H1 (cell line): ENCODE measurements around the gene NT5C1B. TPM values are rescaled to one million over a fixed set of nuclear protein-coding genes. Genes with fewer than 3 reads are reported as not detected.

Source experiments
- CTCF ChIA-PET: fragments of 300-600 bp; sonication (Branson Sonifier 250); formaldehyde crosslinking; loops from one replicate; lab custom pipeline; 2021; ENCODE audit not compliant: partially characterized antibody; lab: Charles Lee
- POLR2A ChIA-PET: fragments of 300-600 bp; sonication (Branson Sonifier 250); formaldehyde crosslinking; loops from one replicate; lab custom pipeline; 2021; ENCODE audit warnings: inconsistent platforms; ENCODE audit not compliant: partially characterized antibody; lab: Charles Lee
- DNase-seq, 2 experiments: peaks; one replicate each; pipeline versions ENCODE4 v3.0.0 to v3.0.0-alpha.2; 2010 to 2022; ENCODE audit warnings: low spot score in 2 of 2, low read depth in 1 of 2, mixed read lengths in 1 of 2
- FAIRE-seq: peaks from 2 replicates; lab custom pipeline; 2011; peaks lifted over from hg19 to GRCh38; lab: Jason Lieb, UNC
- H2AFZ ChIP-seq: 2 replicates; pipeline ENCODE4 v1.8.1; 2012; ENCODE audit warnings: low read length, inconsistent platforms
- H2AK5ac ChIP-seq: 2 replicates; pipeline ENCODE4 v1.6.1; 2013; ENCODE audit warnings: low read depth, low read length
- H2BK120ac ChIP-seq: replicated peaks from 2 replicates; pipeline ENCODE3; 2013; ENCODE audit warnings: low read depth, low read length, inconsistent platforms
- H2BK12ac ChIP-seq: 2 replicates; pipeline ENCODE4 v1.6.1; 2013; ENCODE audit warnings: low read depth, low read length
- H2BK15ac ChIP-seq: 2 replicates; pipeline ENCODE4 v1.6.1; 2013; ENCODE audit warnings: low read length
- H2BK20ac ChIP-seq: 2 replicates; pipeline ENCODE4 v1.6.1; 2013; ENCODE audit warnings: low read length
- H2BK5ac ChIP-seq: 2 replicates; pipeline ENCODE4 v1.6.1; 2013; ENCODE audit warnings: low read depth, low read length
- H3K14ac ChIP-seq: 2 replicates; pipeline ENCODE4 v1.6.1; 2013; ENCODE audit warnings: inconsistent platforms; ENCODE audit not compliant: insufficient read length
- H3K18ac ChIP-seq: 2 replicates; pipeline ENCODE4 v1.6.1; 2013; ENCODE audit warnings: low read length; ENCODE audit errors: extremely low read depth
- H3K23ac ChIP-seq: 2 replicates; pipeline ENCODE4 v1.6.1; 2013; ENCODE audit warnings: inconsistent platforms; ENCODE audit not compliant: insufficient read length
- H3K23me2 ChIP-seq: 2 replicates; pipeline ENCODE4 v1.6.1; 2013; ENCODE audit warnings: low read depth, low read length
- H3K27ac ChIP-seq: 2 replicates; pipeline ENCODE4 v1.6.1; 2011; ENCODE audit warnings: low read depth, low read length, inconsistent platforms
- H3K27me3 ChIP-seq, 4 experiments: replicated peaks in 1 of 4; 1 replicate in 1 of 4; 2 replicates in 3 of 4; pipeline versions ENCODE4 v1.6.1 to v1.8.1; 2011 to 2013; ENCODE audit warnings: low read length in 3 of 4, mild to moderate bottlenecking in 3 of 4, inconsistent platforms in 2 of 4, mixed read lengths in 2 of 4, moderate library complexity in 1 of 4; ENCODE audit not compliant: control insufficient read depth in 3 of 4, insufficient read depth in 3 of 4; ENCODE audit errors: extremely low read depth in 1 of 4
- H3K36me3 ChIP-seq, 4 experiments: 2 replicates each; pipeline versions ENCODE4 v1.6.1 to v1.8.1; 2011 to 2013; ENCODE audit warnings: mild to moderate bottlenecking in 4 of 4, low read length in 3 of 4, moderate library complexity in 2 of 4, control low read depth in 1 of 4, inconsistent platforms in 1 of 4; ENCODE audit not compliant: insufficient read depth in 4 of 4, control insufficient read depth in 2 of 4
- H3K4ac ChIP-seq: replicated peaks from 2 replicates; pipeline ENCODE3; 2013; ENCODE audit warnings: low read length, low read depth, mixed read lengths, inconsistent platforms; ENCODE audit not compliant: insufficient read length
- H3K4me1 ChIP-seq, 4 experiments: replicated peaks in 1 of 4; 1 replicate in 1 of 4; 2 replicates in 3 of 4; pipeline versions ENCODE4 v1.6.1 to v1.8.1; 2011 to 2013; ENCODE audit warnings: low read length in 3 of 4, inconsistent platforms in 2 of 4, mixed read lengths in 1 of 4; ENCODE audit not compliant: insufficient read depth in 4 of 4, control insufficient read depth in 3 of 4
- H3K4me2 ChIP-seq, 2 experiments: 2 replicates each; pipeline versions ENCODE4 v1.6.1 to v1.8.1; 2011 to 2013; ENCODE audit warnings: low read depth in 2 of 2, low read length in 2 of 2, control low read depth in 1 of 2, inconsistent platforms in 1 of 2, mild to moderate bottlenecking in 1 of 2; ENCODE audit not compliant: insufficient read depth in 1 of 2
- H3K4me3 ChIP-seq, 4 experiments: fragments of 200-600, 300-600 bp in 1 of 4; sonication (generic), shearing (Covaris generic), sonication (Bioruptor Twin) in 1 of 4; 2 replicates each; pipeline versions ENCODE4 v1.5.1 to v1.8.1; 2011 to 2016; ENCODE audit warnings: low read length in 4 of 4, low read depth in 3 of 4, control low read depth in 2 of 4, inconsistent platforms in 2 of 4, mild to moderate bottlenecking in 2 of 4, mixed read lengths in 1 of 4, moderate library complexity in 1 of 4; ENCODE audit not compliant: insufficient read depth in 2 of 4; ENCODE audit errors: extremely low read depth in 1 of 4
- H3K56ac ChIP-seq: replicated peaks from 2 replicates; pipeline ENCODE3; 2013; ENCODE audit warnings: low read depth, mild to moderate bottlenecking, mixed read lengths, low read length, inconsistent platforms; ENCODE audit not compliant: insufficient read length
- H3K79me1 ChIP-seq: 2 replicates; pipeline ENCODE4 v1.6.1; 2013; ENCODE audit warnings: low read depth, low read length, control low read depth
- H3K79me2 ChIP-seq, 2 experiments: 2 replicates each; pipeline versions ENCODE4 v1.6.1 to v1.8.1; 2012 to 2013; ENCODE audit warnings: low read length in 2 of 2, mild to moderate bottlenecking in 2 of 2, inconsistent platforms in 1 of 2; ENCODE audit not compliant: insufficient read depth in 2 of 2, control insufficient read depth in 1 of 2
- H3K9ac ChIP-seq, 4 experiments: replicated peaks in 1 of 4; 1 replicate in 1 of 4; 2 replicates in 3 of 4; pipeline versions ENCODE4 v1.6.1 to v1.8.1; 2011 to 2013; ENCODE audit warnings: low read depth in 3 of 4, low read length in 3 of 4, control low read depth in 2 of 4, mild to moderate bottlenecking in 2 of 4, moderate library complexity in 2 of 4, inconsistent platforms in 1 of 4; ENCODE audit errors: extremely low read depth in 1 of 4
- H3K9me3 ChIP-seq, 2 experiments: 2 replicates each; pipeline versions ENCODE4 v1.6.1 to v1.8.1; 2012 to 2013; ENCODE audit warnings: mild to moderate bottlenecking in 2 of 2, moderate library complexity in 2 of 2, control low read depth in 1 of 2, inconsistent platforms in 1 of 2, low read depth in 1 of 2, low read length in 1 of 2, mixed read lengths in 1 of 2; ENCODE audit not compliant: insufficient read depth in 2 of 2
- H4K20me1 ChIP-seq, 2 experiments: replicated peaks in 1 of 2; 2 replicates each; pipeline versions ENCODE3 to v1.8.1; 2011 to 2013; ENCODE audit warnings: inconsistent platforms in 2 of 2, low read length in 2 of 2, mild to moderate bottlenecking in 1 of 2; ENCODE audit not compliant: insufficient read depth in 2 of 2, control insufficient read depth in 1 of 2
- H4K5ac ChIP-seq: 2 replicates; pipeline ENCODE4 v1.6.1; 2013; ENCODE audit warnings: low read length, low read depth, mixed read lengths, inconsistent platforms; ENCODE audit not compliant: insufficient read length
- H4K8ac ChIP-seq: 2 replicates; pipeline ENCODE4 v1.8.0; 2013; ENCODE audit warnings: mild to moderate bottlenecking, moderate library complexity, low read length, inconsistent platforms; ENCODE audit not compliant: insufficient read depth; ENCODE audit errors: extremely low read depth
- H4K91ac ChIP-seq: replicated peaks from 2 replicates; pipeline ENCODE3; 2013; ENCODE audit warnings: low read length, mixed read lengths, inconsistent platforms; ENCODE audit not compliant: insufficient read length
- RAD21 ChIP-seq, 2 experiments: IDR thresholded peaks in 1 of 2; conservative IDR thresholded peaks in 1 of 2; 2 replicates each; pipeline ENCODE4 v1.6.1; 2011; ENCODE audit warnings: low read depth in 2 of 2, low read length in 2 of 2, improper control_type of control experiment in 1 of 2, inconsistent platforms in 1 of 2, mild to moderate bottlenecking in 1 of 2, moderate library complexity in 1 of 2
- ZNF274 ChIP-seq: IDR thresholded peaks from 2 replicates; pipeline ENCODE4 v1.7.0; 2012; ENCODE audit warnings: low read length, borderline replicate concordance; ENCODE audit errors: extremely low read depth
- WGBS, 2 experiments: shearing (Covaris generic) in 1 of 2; methylation state at CpG; one replicate each; pipeline versions ENCODE4 v1.1.6 to v1.1.7; 2013 to 2015; ENCODE audit warnings: low lambda C conversion rate in 2 of 2, mixed read lengths in 2 of 2, inconsistent platforms in 1 of 2, low coverage in 1 of 2, missing lambda C conversion rate in 1 of 2; ENCODE audit not compliant: insufficient replicate concordance in 2 of 2, insufficient coverage in 1 of 2, insufficient read length in 1 of 2; ENCODE audit errors: extremely low coverage in 1 of 2, missing lambda C conversion rate in 1 of 2; 5-methylcytosine and 5-hydroxymethylcytosine counted together
- polyA plus RNA-seq, 7 experiments: library from polyadenylated mRNA; depleted of rRNA in 3 of 7; stranded (reverse) in 5 of 7; unstranded in 2 of 7; fragments of >200 nt in 5 of 7; fragments of 200-250 nt in 2 of 7; gene quantifications; 1 replicate in 5 of 7; 2 replicates in 1 of 7; 4 replicates in 1 of 7; pipeline versions ENCODE4 v1.2.1 to v1.2.3, GENCODE V29; 2011 to 2013; ENCODE audit warnings: missing spikeins in 2 of 7, mixed read lengths in 2 of 7
- total RNA-seq: library from RNA; stranded (reverse); fragmentation: NEBNext Ultra II Directional; extraction: Animal tissue kit (Norgen Biotek cat#: 25700); gene quantifications from 2 replicates; pipeline ENCODE4 v1.2.1, GENCODE V29; 2021

Gene NT5C1B
- total and polyA plus RNA-seq, 2 of the 8 experiments (the other 6 are each of a cell fraction or from before 2014, with no cell fraction given) = not detected

- H3K79me2 ChIP-seq = no peaks in the 10 kb centered on the region
- H3K79me1 ChIP-seq = no peaks in the 10 kb centered on the region
- no peak overlapping the region for H3K18ac ChIP-seq
- H2AK5ac ChIP-seq = no peak overlapping the region
- ChIA-PET POLR2A (no interaction called here), CTCF (no interaction called here)
- H3K23me2 ChIP-seq = no peaks in the 10 kb centered on the region
- H3K9ac ChIP-seq = no peak overlapping the region
- H2BK5ac ChIP-seq = no peak overlapping the region
- H2BK120ac ChIP-seq = no peak overlapping the region
- H3K4me2 ChIP-seq = no peak overlapping the region
- H4K5ac ChIP-seq = no peak overlapping the region
- no peak overlapping the region for H3K56ac ChIP-seq
- no peak for FAIRE-seq
- no peaks in the 10 kb centered on the region for H3K27me3 ChIP-seq
- H3K4me3 ChIP-seq = no peak overlapping the region
- no peaks in the 10 kb centered on the region for H3K9me3 ChIP-seq
- H2BK20ac ChIP-seq = no peak overlapping the region
- H3K4ac ChIP-seq = no peak overlapping the region
- no peak for DNase-seq
- H4K8ac ChIP-seq = no peak overlapping the region
- H3K14ac ChIP-seq = no peak overlapping the region
- H3K23ac ChIP-seq = no peak overlapping the region
- H3K27ac ChIP-seq = no peak overlapping the region
- no peaks in the 10 kb centered on the region for H3K36me3 ChIP-seq
- H4K91ac ChIP-seq = no peak overlapping the region
- no peak overlapping the region for H2BK12ac ChIP-seq
- no peak overlapping the region for H2AFZ ChIP-seq
- 88% methylated on average over 1 of the region's 1 CpG; no CpG with 5 or more reads in 1 of the 2 experiments for WGBS, 2 experiments
- no peaks in the 10 kb centered on the region; a peak in 1 of 7 replicates for H3K4me1 ChIP-seq
- no peak overlapping the region for H2BK15ac ChIP-seq
- TF ChIP-seq ZNF274 (no peak), RAD21 (IDR thresholded peaks at IDR 0.05 in 1 of 2, conservative IDR thresholded peaks at IDR 0.05 in 1 of 2; ENCODE audit: low read depth in 2 of 2, low read length in 2 of 2) (peak; percentile 13 to 20; a peak in 1 of 4 replicates)
- H4K20me1 ChIP-seq = no peaks in the 10 kb centered on the region
Observed at GRCh38 chr2:18566145-18566769, 23.1 kb downstream of the NT5C1B start.
